GM12892 (cell line): Measurements from ENCODE around the gene DHX16.

Source experiments
- POLR2A ChIP-seq: IDR thresholded peaks from 2 replicates; pipeline ENCODE4 v1.6.1; 2011; ENCODE audit warnings: low read depth, low read length, control low read depth
- POLR2AphosphoS5 ChIP-seq: IDR thresholded peaks from 2 replicates; pipeline ENCODE4 v1.6.1; 2011; ENCODE audit warnings: low read depth, low read length, control low read depth

DNA sequence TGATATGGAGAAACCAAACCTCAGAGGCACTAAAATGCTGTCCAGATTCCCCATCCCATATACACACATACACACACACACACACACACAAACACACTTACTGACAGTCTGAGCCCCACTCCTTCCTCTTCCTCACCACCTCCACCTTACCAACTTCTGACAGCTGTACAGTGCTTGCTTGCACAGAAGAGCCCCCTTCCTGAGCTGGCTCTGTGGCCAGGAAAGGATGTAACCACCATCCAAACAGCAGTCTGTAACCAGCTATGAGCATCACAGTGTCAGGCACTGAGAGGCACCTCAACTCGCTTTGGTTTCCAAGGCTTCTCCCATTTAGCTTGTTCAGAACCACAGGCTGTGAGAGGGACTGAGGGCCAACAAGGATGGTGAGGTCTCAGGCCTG is 31.8 kb downstream of the DHX16 start:
- TF ChIP-seq POLR2A (no peak), POLR2AphosphoS5 (no peak)
